HUDEP-2 (cell line): ENCODE results near the gene DYSF.
A peak's percentile ranks its signal among the peaks of the same experiment; 100 is the strongest.

ENCODE experiments used
- DNase-seq, 76 experiments: peaks; one replicate each; lab custom pipeline; 2025; ENCODE audit not compliant: unreplicated experiment in 76 of 76; lab: John Stamatoyannopoulos, UW

The DYSF gene

DNA sequence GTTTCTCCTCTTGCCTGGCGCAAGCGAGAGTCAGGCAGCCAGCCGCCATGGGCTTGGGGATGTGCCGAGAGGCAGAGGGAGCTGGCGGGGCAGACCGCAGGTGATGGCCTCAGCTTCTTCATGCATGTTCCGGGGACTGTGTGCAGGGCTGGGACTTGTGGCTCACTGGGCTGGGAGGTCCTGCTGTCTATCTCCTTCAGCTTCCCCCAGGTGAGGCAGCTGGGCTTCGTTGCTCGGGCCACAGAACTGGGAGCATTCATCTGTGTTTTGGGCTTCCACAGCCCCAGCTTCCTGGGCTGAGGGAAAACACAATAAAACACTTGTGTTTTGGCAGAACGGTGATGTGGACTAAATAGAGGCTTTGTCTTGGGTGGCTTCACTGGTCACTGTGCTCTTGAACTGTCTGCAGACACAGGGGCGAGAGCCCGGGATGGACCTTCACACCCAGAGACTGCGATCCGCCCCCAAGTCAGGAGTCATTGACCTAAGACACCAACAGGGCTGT lies 93.5 kb downstream of the DYSF start:
- DNase-seq = no peak

DNA sequence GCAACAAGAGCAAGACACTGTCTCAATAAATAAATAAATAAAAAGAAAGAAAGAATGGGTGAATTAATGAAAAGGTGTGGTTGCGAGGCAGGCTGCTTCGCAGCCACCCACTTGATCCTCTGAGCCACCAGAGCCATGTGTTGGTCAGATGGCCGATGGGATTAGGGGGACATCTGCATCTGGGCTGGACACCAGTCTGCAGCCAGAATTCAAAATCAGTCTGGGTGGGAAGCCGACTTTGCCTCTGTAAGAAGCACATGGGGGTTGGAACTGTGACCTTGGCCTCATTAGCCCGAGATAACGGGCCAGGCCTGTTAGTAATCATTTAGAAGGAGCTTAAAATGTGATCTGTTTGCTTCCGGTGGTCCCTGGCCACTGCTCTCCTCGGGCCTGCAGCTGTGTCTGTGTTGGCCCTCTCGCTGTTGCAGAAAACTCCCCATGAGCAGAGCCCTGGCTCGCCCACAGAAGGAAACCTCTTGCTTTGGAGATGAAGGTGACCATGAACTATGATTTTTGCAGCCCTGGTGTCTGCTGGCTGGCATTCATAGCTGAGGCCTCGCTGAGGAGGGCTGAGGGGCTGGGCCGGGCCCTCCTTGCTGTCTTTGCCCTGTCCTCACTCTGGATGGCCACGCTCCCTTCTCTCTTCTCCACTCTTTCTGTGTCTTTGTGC lies 94.4 kb downstream of the DYSF start:
- DNase-seq = no peak

DNA sequence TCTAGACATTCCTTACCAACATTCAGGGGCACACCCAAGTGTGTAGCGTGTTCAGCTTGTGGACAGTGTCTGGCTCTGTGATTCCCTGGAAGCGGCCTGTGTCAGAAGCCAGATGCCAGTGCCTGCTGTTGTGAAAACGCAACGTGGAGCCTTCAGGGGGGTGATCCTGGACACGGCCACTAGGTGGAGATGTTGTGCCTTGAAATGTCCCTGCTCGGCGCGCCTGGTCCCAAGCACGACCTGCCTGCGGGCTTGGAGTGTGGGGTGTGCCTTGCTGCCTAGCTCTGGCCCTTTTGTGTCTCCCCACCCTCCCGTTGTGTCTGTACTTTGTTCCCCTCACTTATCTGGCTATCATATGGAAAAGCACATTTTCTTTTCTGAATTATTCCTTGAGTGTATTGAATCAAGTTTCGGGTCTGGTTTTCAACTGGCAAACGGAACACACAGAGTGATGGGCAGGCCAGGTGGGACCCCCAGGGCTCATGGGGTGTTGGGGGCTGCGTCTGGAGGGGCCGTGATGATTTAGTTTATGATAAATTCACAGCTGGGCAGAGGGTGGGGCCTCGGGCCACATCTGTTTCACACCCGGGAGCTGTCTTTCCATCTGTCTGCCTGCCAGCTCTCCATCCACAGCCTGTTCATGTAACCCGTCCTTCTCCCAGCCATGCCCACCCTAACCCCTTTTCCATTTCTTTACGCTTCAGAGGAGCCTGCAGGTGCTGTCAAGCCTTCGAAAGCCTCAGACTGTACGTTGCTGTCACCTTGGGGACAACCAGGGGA lies 95.5 kb downstream of the DYSF start:
- DNase-seq = peak in 58 of 76 experiments; percentile 1 to 68 (median 38)

DNA sequence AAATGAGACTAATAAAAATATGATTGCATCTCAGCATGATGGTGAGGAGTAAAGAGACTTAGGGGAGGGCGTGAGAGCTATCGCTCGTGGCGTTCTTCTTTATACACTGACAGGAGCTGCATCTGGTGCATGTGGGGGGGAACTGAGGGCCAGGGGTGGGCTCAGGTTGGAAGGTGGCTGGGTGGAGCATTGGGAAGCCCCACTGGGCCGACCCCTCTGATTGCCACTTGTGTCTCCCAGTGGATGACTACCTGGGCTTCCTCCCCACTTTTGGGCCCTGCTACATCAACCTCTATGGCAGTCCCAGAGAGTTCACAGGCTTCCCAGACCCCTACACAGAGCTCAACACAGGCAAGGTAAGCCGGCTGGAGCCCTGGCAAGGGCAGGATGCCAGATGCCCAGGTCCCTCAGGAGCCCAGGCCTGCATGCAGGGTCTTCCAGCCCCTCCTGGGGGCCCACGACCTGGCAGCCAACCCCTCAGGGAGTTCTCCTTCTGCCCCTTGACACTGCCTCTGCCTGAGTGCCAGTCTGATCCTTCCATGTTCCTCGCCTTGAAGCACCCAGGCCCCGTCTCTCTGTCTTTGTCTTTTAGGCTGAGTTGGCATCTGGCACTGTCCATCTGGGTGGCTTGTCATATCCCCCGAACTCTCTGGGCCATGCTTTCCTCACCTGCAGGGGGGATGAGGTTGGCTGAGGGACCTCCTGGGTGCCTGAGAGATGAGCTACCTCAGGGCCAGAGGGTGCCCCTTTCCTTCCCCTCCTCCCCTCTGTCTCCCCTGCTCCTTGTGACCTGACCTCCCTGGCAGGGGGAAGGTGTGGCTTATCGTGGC lies 97.7 kb downstream of the DYSF start:
- DNase-seq = no peak

DNA sequence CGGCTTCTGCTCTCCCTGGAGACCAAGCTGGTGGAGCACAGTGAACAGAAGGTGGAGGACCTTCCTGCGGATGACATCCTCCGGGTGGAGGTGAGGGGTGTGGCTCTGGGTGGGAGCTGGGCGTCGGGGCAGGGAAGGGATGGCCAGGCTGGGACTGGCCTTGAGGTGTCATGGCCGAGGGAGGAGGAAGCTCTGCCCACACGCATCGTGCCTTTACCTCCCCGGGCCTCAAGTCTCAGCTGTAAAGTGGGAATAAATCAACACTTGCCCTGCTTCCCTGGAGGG lies 98.2 kb downstream of the DYSF start:
- no peak for DNase-seq

DNA sequence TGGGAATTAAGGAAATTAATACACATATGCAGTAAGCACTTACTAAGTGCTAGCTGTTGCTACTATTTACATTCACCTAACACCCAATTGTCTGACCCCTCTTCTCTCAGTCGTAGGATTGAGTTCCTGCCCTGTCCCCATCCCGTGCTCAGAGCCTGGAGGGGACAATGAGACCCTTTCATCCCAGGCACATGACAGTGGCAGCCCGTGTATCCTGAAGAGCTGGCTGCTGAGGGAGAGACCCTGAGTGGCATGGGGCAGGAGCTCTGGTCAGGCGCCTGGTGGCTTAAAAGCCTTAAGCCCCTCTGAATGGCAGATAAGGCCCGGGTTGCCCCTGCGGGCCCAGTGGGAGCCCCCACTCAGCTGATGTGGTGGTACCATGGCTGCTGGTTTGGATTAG lies 99.0 kb downstream of the DYSF start:
- DNase-seq = no peak

DNA sequence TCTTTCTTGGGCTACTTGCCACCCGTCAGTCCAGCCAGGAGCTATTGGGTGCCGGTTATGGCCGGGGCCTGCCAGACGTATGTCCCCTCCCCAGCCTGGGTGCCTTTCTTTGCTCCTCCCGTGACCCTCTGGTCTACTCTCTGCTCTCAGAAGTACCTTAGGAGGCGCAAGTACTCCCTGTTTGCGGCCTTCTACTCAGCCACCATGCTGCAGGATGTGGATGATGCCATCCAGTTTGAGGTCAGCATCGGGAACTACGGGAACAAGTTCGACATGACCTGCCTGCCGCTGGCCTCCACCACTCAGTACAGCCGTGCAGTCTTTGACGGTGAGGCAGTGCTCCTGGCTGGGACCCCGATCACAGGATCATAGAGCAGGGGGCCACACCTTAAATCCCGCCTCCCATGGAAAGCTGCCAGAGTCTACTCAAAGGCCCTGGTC lies 99.5 kb downstream of the DYSF start:
- DNase-seq = no peak

DNA sequence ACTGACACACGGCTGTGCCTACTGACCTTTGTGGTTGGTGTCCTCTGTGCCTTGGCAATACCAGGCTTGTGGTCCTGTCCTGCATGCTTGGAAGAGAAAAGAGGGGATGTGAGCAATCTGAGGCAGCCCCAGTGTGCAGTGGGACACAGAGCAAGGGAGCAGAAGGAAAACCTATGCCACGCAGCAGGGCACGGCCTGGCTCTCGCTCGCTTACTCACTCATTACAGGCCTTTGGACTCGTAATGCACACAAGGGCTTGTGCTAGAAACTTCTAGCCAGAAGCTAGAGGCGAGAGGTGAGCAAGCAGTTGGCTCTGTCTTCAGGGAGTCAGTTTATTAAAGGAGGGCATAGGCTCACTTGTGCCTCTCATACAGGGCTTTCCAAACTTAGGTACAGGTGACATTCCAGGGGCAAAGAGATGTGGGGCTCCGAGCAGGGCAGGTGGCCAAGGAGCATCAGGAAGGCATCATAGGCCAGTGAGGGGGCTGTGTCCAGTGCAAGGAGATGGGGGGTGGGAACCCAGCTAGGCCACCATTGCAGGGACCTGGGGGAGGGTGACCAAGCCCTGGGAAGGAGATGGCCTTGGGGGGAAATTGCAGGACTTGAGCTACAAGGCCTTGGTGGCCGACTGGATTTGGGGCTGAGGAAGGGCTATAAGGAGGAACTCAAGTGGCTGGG lies 100.8 kb downstream of the DYSF start:
- no peak for DNase-seq

DNA sequence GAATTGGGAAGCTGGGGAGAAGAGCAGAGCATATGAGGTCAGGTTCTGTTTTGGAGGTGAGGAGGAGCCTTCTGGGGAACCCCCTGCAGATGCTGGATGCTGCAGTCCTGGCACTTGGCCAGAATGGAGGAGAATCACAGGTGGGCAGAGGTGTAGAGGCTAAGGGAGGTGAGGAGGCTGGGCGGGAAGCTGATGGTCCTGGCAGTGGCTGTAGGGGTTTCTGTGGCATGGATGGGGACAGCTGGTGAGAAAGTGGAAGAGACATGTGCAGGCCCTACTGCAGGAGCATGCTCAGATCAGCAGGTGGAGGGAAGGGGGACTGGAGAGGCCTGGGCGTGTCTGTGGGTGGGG lies 101.3 kb downstream of the DYSF start:
- no peak for DNase-seq

DNA sequence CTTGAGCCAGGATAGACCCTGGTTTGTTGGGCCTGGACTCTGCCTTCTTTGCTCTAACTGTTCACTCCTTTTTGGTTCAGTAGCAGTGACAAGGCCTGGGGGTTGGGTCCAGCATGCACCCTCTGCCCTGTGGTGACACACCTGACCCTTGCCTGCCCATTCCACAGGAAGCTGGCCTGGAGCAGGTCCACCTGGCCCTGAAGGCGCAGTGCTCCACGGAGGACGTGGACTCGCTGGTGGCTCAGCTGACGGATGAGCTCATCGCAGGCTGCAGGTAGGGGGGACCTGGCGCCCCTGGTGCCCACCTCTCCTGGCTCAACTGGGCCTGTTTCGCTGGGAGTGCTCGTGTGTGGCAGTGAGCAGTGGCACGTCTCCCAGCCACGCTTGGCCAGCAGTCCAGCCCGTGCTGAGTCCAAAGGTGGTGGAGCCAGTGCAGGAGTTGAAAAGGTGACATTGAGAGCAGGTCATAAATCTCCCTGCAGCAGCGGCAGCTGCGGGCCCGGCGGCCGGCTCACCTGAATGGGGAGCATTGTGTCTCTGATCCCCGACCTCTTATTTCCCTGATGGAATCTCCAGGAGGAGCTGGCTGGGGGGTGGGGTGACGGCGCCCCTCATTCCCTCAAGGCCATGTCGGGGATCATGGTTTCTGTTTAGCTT lies 102.6 kb downstream of the DYSF start:
- no peak for DNase-seq

DNA sequence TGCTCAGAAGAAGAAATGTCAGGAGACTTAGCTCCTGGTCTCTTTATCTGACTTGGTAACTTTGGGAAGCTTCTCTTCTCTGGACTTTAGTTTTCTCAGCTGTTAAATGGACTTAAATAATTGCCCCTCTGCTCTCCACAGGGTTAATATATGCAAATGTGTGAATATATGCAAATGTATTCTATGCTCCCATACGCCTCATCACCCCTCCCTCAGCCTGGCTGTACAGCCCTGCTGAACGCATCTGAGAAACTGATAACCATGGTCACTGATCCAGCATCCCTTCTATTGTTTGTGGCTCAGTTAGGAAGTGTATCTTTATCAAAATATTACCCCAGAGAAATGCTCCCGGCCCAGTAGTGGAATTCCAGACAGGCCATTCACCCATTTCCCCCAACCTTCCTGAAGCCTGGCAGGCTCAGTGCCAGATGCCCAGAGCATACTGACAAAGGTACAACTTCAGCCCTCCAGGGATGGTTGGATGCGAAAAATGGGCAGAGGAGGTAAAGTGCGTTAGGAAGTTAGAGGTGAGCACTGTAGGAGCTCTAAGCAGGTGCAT lies 103.4 kb downstream of the DYSF start:
- DNase-seq = no peak

DNA sequence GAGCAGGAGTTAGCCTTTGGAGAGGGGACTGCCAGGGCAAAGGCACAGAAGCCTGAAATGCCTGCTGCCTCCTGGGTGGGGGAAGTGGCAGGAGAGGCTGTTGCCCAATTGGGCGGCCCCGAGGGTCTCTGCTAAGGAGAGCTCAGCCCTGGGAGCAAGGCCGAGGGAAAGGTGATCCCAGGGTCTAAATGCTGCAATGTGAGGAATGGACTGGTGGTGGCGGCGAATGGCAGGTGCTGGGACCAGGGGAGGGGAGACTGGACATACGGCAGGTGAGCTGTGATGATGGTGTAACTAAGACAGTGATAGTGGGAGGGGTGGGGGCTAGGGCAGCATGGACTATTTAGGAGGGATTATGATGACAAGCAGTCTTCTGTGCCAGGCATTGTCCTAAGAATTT lies 104.0 kb downstream of the DYSF start:
- DNase-seq = no peak

DNA sequence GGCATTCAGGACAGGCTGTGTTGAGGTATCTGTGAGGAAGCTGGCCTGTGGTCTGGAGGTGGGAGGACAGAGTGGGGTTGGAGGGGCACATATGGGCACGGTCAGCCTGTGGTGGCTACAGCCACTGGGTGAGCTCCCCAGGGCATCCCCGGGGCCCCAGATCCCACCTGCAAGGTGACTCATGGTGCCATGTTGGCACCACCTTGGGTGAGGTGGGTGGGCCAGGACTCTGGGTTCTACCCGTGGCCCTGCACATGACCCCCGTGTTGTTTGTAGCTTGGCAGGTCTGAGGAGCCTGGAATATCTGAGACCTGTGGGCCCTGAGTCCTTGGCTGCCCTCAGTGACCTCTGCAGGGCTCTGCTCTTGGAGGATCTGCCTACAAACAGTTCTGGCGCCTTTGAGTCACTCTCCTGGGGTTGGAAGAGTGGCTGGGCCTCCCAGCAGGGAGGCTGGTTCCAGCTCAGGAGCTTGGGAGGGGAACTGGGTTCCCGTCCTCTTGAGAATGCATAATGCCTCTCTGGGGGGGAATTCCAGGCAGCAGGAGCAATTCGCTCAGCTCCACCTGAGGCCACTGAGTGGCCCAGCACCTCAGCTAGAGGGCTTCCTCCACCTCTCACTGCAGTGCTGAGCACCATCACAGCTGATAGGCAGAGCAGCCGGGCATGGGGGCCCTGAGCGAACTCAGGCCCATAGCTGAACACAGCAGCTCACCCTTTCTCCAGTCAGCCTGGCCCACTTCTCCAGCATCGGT lies 105.1 kb downstream of the DYSF start:
- DNase-seq = no peak

DNA sequence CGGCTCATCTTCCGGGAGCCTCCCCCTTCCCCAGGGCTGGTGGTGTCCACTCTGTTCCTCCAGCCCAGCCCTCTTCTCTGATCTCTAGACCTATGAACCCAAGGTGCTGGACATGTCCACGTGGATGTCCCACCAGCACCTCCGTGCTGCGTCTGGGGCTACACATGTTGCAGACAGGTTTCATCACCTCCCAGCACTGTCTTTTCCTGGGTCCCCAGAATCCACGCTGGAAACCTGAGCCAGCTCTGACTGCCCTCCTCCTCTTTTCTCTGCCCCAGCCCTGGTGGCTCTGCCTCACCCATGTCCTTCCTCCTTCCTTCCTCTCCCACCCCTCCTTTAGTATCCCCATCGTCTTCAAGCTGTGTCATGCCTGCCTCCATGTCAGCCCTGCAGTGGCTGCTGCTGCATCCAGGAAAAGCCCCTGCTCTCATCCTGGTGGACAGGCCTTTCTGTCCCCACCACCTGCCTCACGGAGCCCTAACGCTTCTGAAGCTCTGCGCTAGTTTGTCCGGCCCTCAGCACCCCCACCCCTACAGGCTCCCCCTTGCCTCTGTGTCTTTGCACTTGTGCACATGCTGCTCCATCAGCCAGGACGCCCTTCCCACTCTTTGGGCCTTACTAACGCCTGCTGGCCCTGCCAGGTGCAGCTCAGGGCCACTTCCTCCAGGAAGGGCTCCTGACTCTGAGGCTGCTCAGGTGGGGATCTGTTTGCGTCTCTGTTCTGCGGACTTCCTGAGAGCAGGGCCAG lies 105.9 kb downstream of the DYSF start:
- DNase-seq = no peak

DNA sequence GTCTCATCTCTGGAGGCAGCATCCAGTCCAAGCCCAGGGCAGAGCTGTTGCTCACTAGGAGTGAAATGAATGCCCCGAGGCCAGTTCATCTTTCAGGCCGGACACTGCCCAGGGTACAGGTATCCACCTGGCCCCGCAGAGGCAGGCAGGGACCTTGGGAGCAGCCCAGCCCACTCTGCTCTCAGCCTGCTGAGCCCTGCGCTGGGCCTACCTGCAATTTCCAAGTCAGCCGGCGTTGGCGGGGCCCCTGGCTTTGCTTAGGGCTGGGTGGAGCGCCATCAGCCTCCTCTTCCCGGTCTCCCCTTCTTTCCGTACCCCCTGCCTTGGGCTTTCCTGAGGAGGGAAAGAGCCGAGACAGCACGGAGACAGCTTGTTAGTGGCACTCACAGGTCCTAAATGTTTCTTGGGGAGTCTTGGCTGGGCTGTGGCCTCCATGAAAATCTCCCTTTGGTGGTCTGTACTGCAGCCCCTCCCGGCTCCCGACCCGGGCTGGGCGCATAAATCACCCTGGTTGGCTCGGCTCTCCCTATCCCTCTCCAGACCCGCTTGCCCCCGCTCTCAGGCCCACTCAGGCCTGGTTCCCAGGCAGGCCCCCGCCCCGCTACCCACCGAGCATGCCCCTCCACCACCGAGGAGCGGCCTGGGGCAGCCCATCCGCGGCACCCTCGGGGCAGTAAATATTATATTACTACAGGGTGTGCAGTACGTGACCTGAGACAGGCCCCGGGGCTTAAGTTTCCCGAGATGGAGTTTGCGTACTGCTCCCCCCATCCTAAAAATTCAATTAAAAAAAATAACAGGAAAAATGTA lies 106.7 kb downstream of the DYSF start:
- DNase-seq = no peak

DNA sequence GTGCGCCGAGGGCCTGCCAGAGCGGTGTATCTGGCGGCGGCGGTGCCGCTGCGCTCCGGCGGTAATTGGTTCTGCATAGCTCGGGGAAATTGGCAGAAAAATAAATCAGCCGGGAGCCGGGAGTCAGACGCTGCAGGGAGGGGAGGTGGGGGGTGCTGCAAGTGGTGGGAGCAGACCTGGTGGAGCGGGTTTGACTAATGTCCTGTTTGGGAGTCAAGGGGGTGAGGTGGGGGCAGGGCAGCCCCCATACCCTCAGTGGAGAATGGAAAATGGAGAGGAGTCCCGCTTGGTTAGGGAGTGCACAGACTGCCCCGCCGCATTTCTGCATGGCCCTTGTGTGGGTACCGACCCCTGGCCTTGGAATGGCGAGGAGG lies 107.3 kb downstream of the DYSF start:
- DNase-seq = no peak

DNA sequence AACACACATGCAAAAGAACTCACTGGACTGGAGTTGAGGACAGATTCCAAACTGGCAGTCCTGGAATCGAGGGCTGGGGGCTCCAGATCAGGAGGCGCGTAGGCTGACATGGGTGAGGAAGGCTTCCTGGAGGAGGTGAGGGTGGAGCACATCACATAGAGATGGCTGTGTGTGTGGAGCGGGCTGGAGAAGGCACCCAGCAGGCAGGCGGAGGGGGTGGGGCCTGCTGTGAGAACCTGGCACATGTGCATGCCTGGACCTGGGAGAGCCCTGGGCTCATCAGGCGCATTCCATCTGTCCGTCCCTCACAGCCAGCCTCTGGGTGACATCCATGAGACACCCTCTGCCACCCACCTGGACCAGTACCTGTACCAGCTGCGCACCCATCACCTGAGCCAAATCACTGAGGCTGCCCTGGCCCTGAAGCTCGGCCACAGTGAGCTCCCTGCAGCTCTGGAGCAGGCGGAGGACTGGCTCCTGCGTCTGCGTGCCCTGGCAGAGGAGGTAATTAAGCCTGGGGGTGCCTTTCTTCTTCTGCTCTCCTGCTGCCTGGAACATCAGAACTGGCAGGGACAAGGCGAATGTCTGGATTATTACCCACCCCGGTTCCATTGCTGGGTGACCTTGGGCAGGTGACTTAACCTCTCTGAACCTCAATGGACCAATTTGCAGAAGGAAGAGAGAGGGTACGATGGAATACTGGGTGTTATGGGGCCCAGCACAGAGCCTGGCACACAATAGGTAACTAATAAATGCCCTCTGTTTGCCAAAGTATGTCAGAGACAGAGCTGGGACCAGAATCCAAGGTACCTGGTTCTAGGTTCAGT lies 108.3 kb downstream of the DYSF start:
- DNase-seq = no peak
